T1000 (cell line): Measurements from ENCODE around the gene FREY1.

Source experiments
- DNase-seq: peaks from one replicate; lab custom pipeline; 2025; ENCODE audit warnings: mixed read lengths; lab: John Stamatoyannopoulos, UW

Gene FREY1

DNA sequence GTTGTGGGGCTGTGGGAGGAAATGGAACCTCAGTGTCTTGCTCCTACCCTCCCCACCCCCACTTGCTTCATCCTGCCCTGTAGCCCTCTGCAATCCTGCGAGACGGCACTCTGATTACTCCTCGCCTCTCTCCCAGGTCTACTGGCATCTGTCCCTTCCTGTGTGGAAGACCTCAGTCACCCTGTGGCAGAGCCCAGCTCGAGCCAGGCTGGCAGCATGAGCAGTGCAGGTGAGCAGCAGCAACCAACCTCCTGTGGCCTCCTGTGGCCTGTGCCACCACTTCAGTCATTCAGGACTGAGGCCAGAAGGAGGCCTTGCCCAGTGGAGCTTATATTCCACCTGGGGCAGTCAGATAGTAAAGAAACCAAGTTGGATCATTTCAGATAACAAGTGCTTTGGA is 36.4 kb downstream of the FREY1 start:
- no peak for DNase-seq

DNA sequence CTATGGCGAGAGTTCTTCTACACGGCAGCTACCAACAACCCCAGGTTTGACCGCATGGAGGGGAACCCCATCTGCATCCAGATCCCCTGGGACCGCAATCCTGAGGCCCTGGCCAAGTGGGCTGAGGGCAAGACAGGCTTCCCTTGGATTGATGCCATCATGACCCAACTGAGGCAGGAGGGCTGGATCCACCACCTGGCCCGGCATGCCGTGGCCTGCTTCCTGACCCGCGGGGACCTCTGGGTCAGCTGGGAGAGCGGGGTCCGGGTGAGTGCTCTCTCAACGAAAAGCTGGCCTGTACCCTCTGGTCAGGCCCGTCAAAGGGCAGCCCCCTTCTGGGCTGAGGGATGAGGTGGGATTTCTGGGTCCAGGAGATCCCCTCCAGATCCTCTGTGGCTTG is 37.5 kb downstream of the FREY1 start:
- DNase-seq: no peak

DNA sequence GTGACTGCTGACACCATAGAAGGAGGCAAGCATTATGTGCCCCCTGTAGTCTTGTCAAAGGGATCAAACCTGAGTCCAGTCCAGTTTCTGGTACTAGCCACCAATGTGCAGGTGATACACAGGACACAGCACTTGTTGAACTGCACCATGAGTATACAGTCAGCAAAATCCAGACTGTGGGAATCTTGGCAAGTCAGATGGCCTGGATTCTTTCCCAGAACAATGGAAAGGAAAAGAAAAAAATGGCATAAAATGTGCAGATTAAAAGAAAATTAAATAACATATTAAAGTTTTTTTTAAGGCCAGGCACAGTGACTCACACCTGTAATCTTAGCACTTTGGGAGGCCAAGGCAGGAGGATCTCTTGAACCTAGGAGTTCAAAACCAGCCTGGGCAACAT is 43.0 kb downstream of the FREY1 start:
- DNase-seq: no peak

DNA sequence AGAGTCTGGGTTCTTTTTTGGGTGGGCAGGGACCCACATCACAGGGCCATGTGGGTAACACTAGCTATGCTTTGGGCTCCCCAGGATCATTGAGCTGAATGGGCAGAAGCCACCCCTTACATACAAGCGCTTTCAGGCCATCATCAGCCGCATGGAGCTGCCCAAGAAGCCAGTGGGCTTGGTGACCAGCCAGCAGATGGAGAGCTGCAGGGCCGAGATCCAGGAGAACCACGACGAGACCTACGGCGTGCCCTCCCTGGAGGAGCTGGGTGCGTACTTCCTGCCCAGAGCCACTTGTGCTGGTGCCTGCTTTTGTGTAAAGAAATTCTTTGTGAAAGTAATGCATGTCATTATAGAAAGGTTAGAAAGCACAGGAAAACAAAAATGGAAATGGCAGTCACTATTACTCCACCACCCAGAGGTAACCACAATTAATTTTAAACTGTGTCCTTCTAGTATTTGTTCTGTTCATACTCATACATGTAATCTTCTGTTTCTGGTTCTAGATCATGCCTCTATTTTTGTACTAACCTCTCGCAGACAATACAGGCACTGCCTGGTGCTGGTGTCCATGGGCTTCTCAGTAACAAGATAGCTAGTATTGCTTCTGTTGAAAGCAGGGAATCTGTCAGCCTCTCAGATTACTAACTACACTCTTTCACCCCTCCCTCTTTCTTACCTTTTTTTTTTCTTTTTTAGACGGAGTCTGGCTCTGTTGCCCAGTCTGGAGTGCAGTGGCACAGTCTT is 46.1 kb downstream of the FREY1 start:
- DNase-seq: no peak

DNA sequence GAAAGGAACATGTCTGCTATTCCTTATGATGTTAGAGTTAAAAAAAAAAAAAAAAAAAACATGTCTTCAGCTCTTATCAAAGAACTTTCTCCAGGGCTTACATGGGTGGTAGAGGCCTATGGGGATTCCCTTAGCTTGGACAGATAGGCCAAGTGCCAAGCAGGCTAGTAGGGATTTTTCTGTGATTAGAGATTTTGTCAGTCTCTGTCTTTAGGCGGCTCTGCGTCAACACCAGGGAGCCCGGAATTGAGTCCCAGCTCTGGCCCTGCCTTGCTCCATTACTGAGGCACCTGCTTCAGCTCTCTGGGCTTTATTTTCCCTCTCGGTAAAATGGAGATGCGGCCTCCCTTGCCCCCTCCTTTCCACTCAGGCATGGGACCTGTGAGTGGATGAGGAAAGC is 46.7 kb downstream of the FREY1 start:
- DNase-seq: no peak

DNA sequence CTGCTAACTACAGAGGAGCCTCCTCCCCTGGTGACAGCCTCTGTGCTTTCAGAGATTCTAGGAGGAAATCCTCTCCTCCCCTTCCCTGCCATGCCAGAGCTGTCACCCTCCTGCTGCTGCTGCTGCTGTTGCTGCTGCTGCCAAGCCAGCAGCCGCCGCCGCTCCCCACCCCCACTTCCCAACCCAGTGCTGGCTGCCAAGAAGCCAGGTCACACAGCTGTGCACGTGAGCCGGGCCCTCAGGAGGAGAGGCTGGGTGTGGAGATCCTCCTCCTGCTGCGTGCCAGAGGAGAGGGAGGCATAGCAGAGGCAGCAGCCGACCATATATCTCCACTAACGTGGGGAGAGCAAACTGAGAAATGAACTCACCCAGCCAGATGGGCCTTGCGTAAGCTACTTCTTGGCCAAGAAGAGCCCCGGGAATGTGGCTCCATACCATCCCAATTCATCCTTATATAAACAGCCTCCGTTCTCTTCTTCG is 47.4 kb downstream of the FREY1 start:
- DNase-seq: peak; percentile 77

DNA sequence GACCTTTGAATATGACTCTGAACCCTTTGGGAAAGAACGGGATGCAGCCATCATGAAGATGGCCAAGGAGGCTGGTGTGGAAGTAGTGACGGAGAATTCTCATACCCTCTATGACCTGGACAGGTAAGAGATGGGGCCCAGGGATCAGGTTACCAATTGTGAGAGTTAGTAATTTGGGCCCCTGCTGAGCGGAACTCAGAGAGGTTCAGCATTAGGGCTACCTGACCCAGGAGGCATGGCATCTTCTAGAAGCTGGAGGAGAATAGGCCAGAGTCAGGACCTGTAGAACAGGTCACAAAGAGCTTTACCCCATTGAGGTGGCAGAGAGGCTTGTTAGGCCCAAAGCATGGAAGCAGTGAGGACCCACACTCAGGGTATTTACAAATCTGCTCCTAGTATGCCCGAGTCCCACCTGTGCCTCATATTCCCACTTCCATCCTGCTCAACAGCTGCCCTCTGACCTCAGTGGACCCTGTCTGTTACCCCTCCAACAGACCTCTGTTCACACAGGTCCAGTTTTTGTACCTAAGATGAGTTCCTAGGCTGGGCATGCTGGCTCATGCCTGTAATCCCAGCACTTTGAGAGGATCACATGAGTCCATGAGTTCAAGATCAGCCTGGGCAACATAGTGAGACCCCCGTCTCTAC is 48.2 kb downstream of the FREY1 start:
- DNase-seq: no peak

DNA sequence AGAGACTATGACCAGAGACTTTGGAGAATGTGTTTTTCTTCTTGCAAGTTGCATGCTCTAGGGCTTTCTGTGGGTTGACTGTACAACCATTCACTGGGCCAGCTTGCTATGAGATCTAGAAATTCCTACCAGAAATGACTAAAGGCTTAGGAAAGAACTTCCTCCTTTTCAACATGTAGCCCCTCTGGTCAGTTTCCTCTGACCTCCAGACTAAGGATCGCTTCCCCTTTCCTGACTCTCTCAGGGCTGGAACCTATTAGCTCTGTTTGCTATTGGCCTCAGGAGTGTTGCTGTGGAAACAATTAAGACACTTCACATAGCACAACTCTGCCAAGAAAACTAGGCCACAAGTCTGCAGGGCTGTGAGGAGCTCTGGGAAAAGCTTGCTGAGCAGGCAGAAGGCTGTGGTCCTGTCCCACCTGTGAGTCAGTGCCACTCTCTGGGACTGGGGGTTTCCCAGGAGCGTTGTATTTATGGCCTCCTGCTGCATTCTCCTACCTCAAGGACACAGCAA is 49.1 kb downstream of the FREY1 start:
- peak; percentile 19 for DNase-seq
